ENCODE results near the gene MED27.
"Not testable (repeated sequence)": the region's sequence is repeated elsewhere in the genome, so short reads cannot be mapped to it uniquely, and the experiment has no call there.

Gene MED27

GRCh38 chr9:132018957-132019405 is 60.7 kb downstream of the MED27 start:
- DNase-seq (ENCODE audit: low spot score) = peak; percentile 73

GRCh38 chr9:132016456-132016855 is 63.2 kb downstream of the MED27 start:
- DNase-seq (ENCODE audit: low spot score) = no peak

GRCh38 chr9:132015866-132016265 is 63.8 kb downstream of the MED27 start:
- no peak for DNase-seq (ENCODE audit: low spot score)

GRCh38 chr9:132014218-132014805 is 65.4 kb downstream of the MED27 start:
- DNase-seq (ENCODE audit: low spot score) = no peak

GRCh38 chr9:132012704-132013357 is 66.8 kb downstream of the MED27 start:
- DNase-seq (ENCODE audit: low spot score) = no peak

- DNase-seq (ENCODE audit: low spot score) = no peak
Measured at GRCh38 chr9:132011896-132012295, 67.8 kb downstream of the MED27 start.

- DNase-seq (ENCODE audit: low spot score) = no peak
Measured at GRCh38 chr9:132011309-132011708, 68.4 kb downstream of the MED27 start.

GRCh38 chr9:132010201-132010600 is 69.5 kb downstream of the MED27 start:
- DNase-seq (ENCODE audit: low spot score) = not testable (repeated sequence)

GRCh38 chr9:132008855-132009812 is 70.5 kb downstream of the MED27 start:
- no peak for DNase-seq (ENCODE audit: low spot score)

GRCh38 chr9:132008184-132008803 is 71.4 kb downstream of the MED27 start:
- no peak for DNase-seq (ENCODE audit: low spot score)

- no peak for DNase-seq (ENCODE audit: low spot score)
Measured at GRCh38 chr9:132007371-132008025, 72.2 kb downstream of the MED27 start.

GRCh38 chr9:132006677-132007370 is 72.8 kb downstream of the MED27 start:
- peak; percentile 15 for DNase-seq (ENCODE audit: low spot score)

GRCh38 chr9:132005899-132006298 is 73.8 kb downstream of the MED27 start:
- DNase-seq (ENCODE audit: low spot score) = no peak

- no peak for DNase-seq (ENCODE audit: low spot score)
Measured at GRCh38 chr9:132004323-132004722, 75.3 kb downstream of the MED27 start.

GRCh38 chr9:132003896-132004295 is 75.8 kb downstream of the MED27 start:
- DNase-seq (ENCODE audit: low spot score) = no peak

GRCh38 chr9:132003319-132003704 is 76.4 kb downstream of the MED27 start:
- no peak for DNase-seq (ENCODE audit: low spot score)

GRCh38 chr9:132002643-132003318 is 76.9 kb downstream of the MED27 start:
- no peak for DNase-seq (ENCODE audit: low spot score)

- no peak for DNase-seq (ENCODE audit: low spot score)
Measured at GRCh38 chr9:132001567-132001966, 78.1 kb downstream of the MED27 start.

- DNase-seq (ENCODE audit: low spot score) = no peak
Measured at GRCh38 chr9:132000659-132001058, 79.0 kb downstream of the MED27 start.

GRCh38 chr9:131999692-132000551 is 79.7 kb downstream of the MED27 start:
- DNase-seq (ENCODE audit: low spot score) = no peak
